Measurements from ENCODE around the gene DTX2. TPM values are rescaled to one million over a fixed set of nuclear protein-coding genes. Genes with fewer than 3 reads are reported as not detected.
A peak's percentile ranks its signal among the peaks of the same experiment; 100 is the strongest.
"Not testable (repeated sequence)": the region's sequence is repeated elsewhere in the genome, so short reads cannot be mapped to it uniquely, and the experiment has no call there.

DTX2 gene
- total RNA-seq, 1 experiment from 2014 or later, result 29.9 TPM

DNA sequence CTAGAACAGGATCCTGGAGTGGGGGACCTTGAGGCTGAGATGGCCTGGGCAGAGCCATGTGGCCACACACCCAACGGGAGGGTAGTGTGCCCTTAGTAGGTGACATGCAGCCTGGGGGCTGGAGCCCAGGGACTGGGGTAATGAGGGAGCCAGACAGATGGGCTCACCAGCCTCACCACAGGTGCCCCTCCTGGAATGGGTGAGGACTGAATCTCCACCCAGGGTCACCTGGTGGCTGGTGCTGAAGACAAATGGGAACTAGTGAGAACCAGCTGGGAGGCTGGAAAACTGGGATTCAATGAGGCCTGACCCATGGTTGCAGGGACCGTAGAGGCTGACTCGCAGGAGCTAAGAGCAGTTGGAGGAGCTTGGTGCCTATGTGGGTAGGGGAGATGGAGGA, 30.7 kb upstream of the DTX2 start:
- CTCF ChIA-PET, result interaction anchor here (0.7 kb wide), 1 partner anchor 72 kb away, joined by 3 read pairs; the partner anchor contains the start of gene YWHAG
- Mint-ChIP-seq H3K9me3 (ENCODE audit: unreplicated experiment) (no peaks in the 10 kb centered on the region), H3K4me1 (ENCODE audit: insufficient read depth, unreplicated experiment) (no peaks in the 10 kb centered on the region), H3K27ac (ENCODE audit: low read depth, unreplicated experiment) (no peak overlapping the region), H3K27me3 (ENCODE audit: insufficient read depth, unreplicated experiment) (no peaks in the 10 kb centered on the region), H3K4me3 (ENCODE audit: unreplicated experiment) (no peak overlapping the region), H3K36me3 (ENCODE audit: insufficient read depth, unreplicated experiment) (peaks cover 4% of the 10 kb centered on the region)
- TF ChIP-seq, protein P1, sequence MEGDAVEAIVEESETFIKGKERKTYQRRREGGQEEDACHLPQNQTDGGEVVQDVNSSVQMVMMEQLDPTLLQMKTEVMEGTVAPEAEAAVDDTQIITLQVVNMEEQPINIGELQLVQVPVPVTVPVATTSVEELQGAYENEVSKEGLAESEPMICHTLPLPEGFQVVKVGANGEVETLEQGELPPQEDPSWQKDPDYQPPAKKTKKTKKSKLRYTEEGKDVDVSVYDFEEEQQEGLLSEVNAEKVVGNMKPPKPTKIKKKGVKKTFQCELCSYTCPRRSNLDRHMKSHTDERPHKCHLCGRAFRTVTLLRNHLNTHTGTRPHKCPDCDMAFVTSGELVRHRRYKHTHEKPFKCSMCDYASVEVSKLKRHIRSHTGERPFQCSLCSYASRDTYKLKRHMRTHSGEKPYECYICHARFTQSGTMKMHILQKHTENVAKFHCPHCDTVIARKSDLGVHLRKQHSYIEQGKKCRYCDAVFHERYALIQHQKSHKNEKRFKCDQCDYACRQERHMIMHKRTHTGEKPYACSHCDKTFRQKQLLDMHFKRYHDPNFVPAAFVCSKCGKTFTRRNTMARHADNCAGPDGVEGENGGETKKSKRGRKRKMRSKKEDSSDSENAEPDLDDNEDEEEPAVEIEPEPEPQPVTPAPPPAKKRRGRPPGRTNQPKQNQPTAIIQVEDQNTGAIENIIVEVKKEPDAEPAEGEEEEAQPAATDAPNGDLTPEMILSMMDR (IDR thresholded peaks at IDR 0.05; ENCODE audit: unreplicated experiment), result no peak
- DNase-seq (ENCODE audit: unreplicated experiment), result no peak
- no TSS peak for BruUV-seq (replicated peaks)
- POLR2A ChIA-PET, result interaction anchor here (0.8 kb wide), 1 partner anchor 11 kb away, joined by 3 read pairs; no protein-coding TSS in a partner anchor
- intact Hi-C loops (cut with micrococcal nuclease), result no loop called here

DNA sequence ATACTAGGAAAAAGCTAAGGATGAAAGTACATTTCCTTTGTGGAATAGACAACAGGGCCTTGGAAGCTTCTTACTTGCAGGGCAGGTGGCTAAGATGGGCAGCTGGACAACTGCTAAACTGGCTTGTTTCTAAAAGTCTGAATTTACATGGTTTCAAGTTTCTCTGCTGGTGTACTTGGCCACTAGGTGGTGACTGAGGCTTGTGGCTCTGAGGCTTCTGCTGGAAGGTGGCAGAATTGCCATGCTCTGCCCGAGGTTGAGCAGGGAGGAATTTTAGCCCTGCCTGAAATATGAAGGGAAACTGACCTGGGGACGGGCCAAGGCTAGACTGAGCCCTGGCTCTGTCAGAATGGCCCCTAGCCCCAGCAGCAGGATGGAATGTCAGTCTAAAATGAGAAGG, 23.6 kb upstream of the DTX2 start:
- POLR2A ChIA-PET; H3K4me1 Mint-ChIP-seq (ENCODE audit: insufficient read depth, unreplicated experiment): not testable (repeated sequence)
- H3K27ac Mint-ChIP-seq (ENCODE audit: low read depth, unreplicated experiment), result peak overlapping the region; percentile 89

DNA sequence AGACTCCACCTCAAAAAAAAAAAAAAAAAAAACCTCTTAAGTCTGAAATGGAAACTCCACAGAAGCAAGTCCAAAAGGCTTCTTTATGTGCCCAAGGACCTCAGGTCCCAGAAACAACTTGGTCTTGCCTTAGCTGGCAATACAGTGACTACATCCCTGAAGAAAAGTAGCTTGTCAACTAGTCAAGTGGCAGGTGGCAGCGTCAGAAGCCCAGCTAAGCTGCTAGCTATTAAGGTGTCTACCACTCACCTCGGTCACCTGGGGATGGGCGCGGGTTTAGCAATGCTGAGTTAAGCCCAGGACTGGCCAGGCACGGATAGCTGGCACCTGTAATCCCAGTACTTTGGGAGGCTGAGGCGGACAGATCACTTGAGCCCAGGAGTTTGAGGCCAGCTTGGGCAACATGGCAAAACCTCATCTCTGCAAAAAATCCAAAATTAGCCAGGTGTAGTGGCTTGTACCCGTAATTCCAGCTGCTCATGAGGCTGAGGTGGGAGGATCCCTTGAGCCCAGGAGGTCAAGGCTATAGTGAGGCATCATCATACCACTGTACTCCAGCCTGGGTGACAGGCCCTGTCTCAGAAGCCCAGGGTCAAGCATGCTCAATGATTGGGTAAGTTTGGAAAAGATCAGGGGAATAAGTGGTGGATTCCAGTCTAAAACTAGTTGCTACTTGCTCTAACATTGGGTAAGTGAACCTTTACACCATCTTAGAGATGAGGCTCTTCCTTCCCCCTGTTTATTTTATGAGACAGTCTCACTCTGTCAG, 22.2 kb upstream of the DTX2 start:
- H3K27me3 Mint-ChIP-seq (ENCODE audit: insufficient read depth, unreplicated experiment); H3K4me1 Mint-ChIP-seq (ENCODE audit: insufficient read depth, unreplicated experiment); DNase-seq (ENCODE audit: unreplicated experiment); CTCF ChIA-PET; H3K27ac Mint-ChIP-seq (ENCODE audit: low read depth, unreplicated experiment); BruUV-seq (replicated peaks); H3K36me3 Mint-ChIP-seq (ENCODE audit: insufficient read depth, unreplicated experiment); POLR2A ChIA-PET; intact Hi-C loops (cut with micrococcal nuclease); H3K9me3 Mint-ChIP-seq (ENCODE audit: unreplicated experiment); H3K4me3 Mint-ChIP-seq (ENCODE audit: unreplicated experiment): not testable (repeated sequence)

More for the DNA sequence above, 23.6 kb upstream of the DTX2 start:
- CTCF ChIA-PET; BruUV-seq (replicated peaks); H3K4me3 Mint-ChIP-seq (ENCODE audit: unreplicated experiment); intact Hi-C loops (cut with micrococcal nuclease); H3K36me3 Mint-ChIP-seq (ENCODE audit: insufficient read depth, unreplicated experiment); H3K27me3 Mint-ChIP-seq (ENCODE audit: insufficient read depth, unreplicated experiment); H3K9me3 Mint-ChIP-seq (ENCODE audit: unreplicated experiment): not testable (repeated sequence)
- TF ChIP-seq, protein P1 (IDR thresholded peaks at IDR 0.05; ENCODE audit: unreplicated experiment), result peak; percentile 63
- DNase-seq (ENCODE audit: unreplicated experiment), result peak; percentile 83

DNA sequence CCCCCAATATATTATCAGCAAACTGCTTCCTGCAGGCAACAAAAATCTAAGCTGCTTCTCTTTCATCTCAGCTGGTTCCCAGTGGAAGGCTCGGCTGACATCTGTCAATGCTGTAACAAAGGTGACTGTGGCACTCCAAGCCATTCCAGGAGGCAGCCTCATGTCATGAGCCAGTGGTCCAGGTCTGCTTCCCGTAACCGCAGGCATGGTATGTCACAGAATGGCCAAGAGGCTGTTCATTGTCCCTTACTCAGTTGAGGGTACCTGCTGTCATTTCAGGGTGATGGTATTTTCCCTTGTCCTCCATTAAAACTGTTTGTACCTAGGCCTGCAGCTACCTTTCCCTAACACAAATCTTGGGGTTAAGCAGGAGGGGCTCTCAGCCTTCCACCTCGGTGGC, 21.1 kb upstream of the DTX2 start:
- BruUV-seq (replicated peaks); H3K9me3 Mint-ChIP-seq (ENCODE audit: unreplicated experiment); H3K4me3 Mint-ChIP-seq (ENCODE audit: unreplicated experiment); intact Hi-C loops (cut with micrococcal nuclease); DNase-seq (ENCODE audit: unreplicated experiment); POLR2A ChIA-PET; H3K27me3 Mint-ChIP-seq (ENCODE audit: insufficient read depth, unreplicated experiment); CTCF ChIA-PET; H3K36me3 Mint-ChIP-seq (ENCODE audit: insufficient read depth, unreplicated experiment); H3K27ac Mint-ChIP-seq (ENCODE audit: low read depth, unreplicated experiment); H3K4me1 Mint-ChIP-seq (ENCODE audit: insufficient read depth, unreplicated experiment): not testable (repeated sequence)

DNA sequence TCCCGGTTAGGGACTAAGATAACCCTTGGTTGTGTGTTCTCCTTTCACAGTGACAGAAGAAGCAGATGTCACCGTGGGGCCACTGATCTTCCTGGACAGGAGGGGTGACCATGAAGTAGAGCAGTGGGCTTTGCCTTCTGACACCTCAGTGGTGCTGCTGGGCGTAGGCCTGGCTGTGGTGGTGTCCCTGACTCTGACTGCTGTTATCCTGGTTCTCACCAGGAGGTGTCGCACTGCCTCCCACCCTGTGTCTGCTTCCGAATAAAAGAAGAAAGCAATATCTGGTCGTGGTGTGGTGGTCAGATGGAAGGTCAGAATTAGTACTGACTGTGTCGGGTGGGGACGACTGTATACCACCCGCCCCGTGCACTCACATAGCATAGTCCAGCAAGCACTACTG, 19.7 kb upstream of the DTX2 start:
- BruUV-seq (replicated peaks); H3K36me3 Mint-ChIP-seq (ENCODE audit: insufficient read depth, unreplicated experiment); H3K4me3 Mint-ChIP-seq (ENCODE audit: unreplicated experiment); H3K27ac Mint-ChIP-seq (ENCODE audit: low read depth, unreplicated experiment); H3K4me1 Mint-ChIP-seq (ENCODE audit: insufficient read depth, unreplicated experiment); H3K9me3 Mint-ChIP-seq (ENCODE audit: unreplicated experiment); POLR2A ChIA-PET; H3K27me3 Mint-ChIP-seq (ENCODE audit: insufficient read depth, unreplicated experiment); intact Hi-C loops (cut with micrococcal nuclease); DNase-seq (ENCODE audit: unreplicated experiment): not testable (repeated sequence)
- CTCF ChIA-PET, result interaction anchor here (0.6 kb wide), 1 partner anchor 129 kb away, joined by 3 read pairs; no protein-coding TSS in a partner anchor

DNA sequence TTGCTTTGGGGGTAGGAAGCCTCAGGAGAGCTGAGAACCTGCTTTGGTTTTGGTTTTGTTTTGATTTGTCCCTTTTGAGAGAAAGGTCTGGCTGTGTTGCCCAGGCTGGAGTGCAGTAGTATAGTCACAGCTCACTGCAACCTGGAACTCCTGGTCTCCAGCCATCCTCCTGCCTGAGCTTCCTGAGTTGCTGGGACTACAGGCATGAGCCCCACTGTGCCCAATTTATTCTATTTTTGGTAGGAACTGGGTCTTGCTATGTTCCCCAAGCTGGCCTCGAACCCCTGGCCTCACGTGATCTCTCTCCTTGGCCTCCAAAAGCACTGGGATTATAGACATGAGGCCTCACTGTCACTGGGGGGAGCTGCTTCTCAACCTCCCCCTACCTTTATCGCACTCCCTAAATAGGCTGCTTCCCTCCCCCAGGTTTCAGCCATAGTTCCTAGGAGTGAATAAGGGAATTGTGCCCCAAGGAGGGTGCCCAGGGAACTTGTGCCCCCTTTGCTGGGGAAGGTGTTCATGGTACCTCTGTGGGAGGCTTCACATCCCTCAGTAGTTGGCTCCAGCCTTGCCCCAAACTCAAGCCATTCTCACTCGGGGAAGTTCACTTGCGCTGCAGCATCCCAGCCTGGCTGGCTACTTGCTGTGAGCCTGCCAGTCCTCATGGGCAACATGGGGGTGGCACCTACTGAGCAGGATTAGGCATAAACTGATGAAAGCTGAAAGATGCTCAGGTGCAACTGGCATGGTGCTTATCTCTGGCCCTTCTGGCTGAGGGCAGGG, 18.7 kb upstream of the DTX2 start:
- H3K36me3 Mint-ChIP-seq (ENCODE audit: insufficient read depth, unreplicated experiment); intact Hi-C loops (cut with micrococcal nuclease); POLR2A ChIA-PET; DNase-seq (ENCODE audit: unreplicated experiment); H3K27me3 Mint-ChIP-seq (ENCODE audit: insufficient read depth, unreplicated experiment); H3K27ac Mint-ChIP-seq (ENCODE audit: low read depth, unreplicated experiment); BruUV-seq (replicated peaks); H3K4me1 Mint-ChIP-seq (ENCODE audit: insufficient read depth, unreplicated experiment); H3K9me3 Mint-ChIP-seq (ENCODE audit: unreplicated experiment); H3K4me3 Mint-ChIP-seq (ENCODE audit: unreplicated experiment): not testable (repeated sequence)
- CTCF ChIA-PET, result interaction anchor here (0.7 kb wide), 1 partner anchor 24 kb away, joined by 3 read pairs; no protein-coding TSS in a partner anchor

DNA sequence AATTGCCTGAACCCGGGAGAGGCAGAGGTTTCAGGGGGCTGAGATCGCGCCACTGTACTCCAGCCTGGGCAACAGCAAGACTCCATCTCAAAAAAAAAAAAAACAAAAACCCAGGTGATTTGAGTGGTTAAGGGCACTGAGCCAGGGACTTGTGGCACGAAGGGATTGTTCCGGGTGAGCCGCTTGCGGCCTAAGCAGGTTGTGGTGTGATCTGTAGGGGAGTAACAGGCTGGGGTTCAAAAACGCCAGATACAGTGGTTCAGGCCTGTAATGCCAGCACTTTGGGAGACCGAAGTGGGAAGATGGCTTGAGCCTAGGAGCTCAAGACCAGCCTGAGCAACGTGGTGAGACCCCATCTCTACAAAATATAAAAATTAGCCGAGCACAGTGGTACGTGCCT, 17.7 kb upstream of the DTX2 start:
- H3K27me3 Mint-ChIP-seq (ENCODE audit: insufficient read depth, unreplicated experiment); intact Hi-C loops (cut with micrococcal nuclease); H3K9me3 Mint-ChIP-seq (ENCODE audit: unreplicated experiment); DNase-seq (ENCODE audit: unreplicated experiment); BruUV-seq (replicated peaks); H3K4me3 Mint-ChIP-seq (ENCODE audit: unreplicated experiment); POLR2A ChIA-PET; H3K36me3 Mint-ChIP-seq (ENCODE audit: insufficient read depth, unreplicated experiment); H3K4me1 Mint-ChIP-seq (ENCODE audit: insufficient read depth, unreplicated experiment): not testable (repeated sequence)
- CTCF ChIA-PET, result interaction anchor here (0.7 kb wide), 1 partner anchor 25 kb away, joined by 3 read pairs; no protein-coding TSS in a partner anchor
- peak overlapping the region; percentile 49 for H3K27ac Mint-ChIP-seq (ENCODE audit: low read depth, unreplicated experiment)
